AML-193 (cell line): Measurements from ENCODE around the gene TAX1BP1.

ENCODE experiments used
- DNase-seq, 2 experiments: peaks; one replicate each; lab custom pipeline; 2025; lab: John Stamatoyannopoulos, UW

TAX1BP1 gene

GRCh38 chr7:27739301-27739908 lies 557 bp upstream of the TAX1BP1 start:
- DNase-seq, result peak in 1 of 2 experiments; percentile 37

GRCh38 chr7:27740449-27741086 lies 606 bp downstream of the TAX1BP1 start:
- DNase-seq, result peak; percentile 64 to 65

DNA sequence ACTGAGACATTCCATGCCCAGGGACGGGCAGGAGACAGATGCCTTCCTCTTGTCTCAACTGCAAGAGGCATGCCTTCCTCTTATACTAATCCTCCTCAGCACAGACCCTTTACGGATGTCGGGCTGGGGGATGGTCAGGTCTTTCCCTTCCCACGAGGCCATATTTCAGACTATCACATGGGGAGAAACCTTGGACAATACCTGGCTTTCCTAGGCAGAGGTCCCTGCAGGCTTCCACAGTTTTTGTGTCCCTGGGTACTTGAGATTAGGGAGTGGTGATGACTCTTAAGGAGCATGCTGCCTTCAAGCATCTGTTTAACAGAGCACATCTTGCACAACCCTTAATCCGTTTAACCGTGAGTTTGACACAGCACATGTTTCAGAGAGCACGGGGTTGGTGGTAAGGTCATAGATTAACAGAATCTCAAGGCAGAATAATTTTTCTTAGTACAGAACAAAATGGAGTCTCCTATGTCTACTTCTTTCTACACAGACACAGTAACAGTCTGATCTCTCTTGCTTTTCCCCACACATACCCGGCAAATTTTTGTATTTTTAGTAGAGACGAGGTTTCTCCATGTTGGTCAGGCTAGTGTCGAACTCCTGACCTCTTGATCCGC lies 2.2 kb downstream of the TAX1BP1 start:
- peak; percentile 36 to 48 for DNase-seq

DNA sequence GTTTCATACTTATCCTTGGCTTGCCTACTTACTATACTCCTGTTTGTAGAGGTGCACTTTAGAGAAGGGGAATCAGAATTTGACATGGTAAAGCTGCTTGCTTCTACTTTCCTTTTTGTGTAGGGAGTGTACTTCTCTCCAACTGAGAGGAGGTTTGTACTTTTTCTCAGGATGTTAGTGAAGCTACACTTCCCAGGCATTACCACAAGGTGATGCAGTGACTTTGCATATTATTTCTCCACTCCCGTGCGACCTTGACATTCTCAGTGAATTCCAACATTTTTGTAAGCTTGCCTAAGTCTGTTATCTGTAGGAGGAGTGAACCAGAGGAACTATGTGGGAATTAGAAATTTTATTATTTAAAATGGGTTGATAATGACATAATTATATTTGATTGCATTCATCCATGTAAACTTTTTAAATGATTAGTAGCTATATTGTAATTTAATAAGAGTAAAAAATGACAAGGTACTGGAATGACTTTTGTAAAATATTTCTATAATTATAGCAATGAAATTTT lies 5.2 kb downstream of the TAX1BP1 start:
- peak; percentile 48 to 52 for DNase-seq

GRCh38 chr7:27746486-27746885 lies 6.5 kb downstream of the TAX1BP1 start:
- DNase-seq, result no peak

DNA sequence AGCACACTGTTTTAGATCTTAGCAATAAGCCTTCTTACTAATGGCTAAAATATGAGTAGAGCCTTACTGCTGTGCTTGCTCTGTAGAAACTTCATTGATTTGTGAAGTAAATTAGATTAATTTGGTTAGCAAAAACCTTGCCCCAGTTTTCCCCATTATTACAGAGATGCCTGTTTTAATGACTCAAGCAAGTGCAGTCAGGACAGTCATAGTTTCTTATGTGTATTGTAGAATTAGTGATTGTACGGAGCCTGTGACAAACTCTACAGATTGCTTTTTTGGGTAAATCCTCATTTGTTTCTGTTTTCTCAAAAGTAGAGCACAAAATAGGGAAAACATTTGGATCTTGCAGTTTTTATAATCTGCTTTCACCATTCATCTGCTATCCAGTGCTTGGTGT lies 7.0 kb downstream of the TAX1BP1 start:
- DNase-seq, result no peak

GRCh38 chr7:27747589-27748368 lies 7.8 kb downstream of the TAX1BP1 start:
- DNase-seq, result no peak

DNA sequence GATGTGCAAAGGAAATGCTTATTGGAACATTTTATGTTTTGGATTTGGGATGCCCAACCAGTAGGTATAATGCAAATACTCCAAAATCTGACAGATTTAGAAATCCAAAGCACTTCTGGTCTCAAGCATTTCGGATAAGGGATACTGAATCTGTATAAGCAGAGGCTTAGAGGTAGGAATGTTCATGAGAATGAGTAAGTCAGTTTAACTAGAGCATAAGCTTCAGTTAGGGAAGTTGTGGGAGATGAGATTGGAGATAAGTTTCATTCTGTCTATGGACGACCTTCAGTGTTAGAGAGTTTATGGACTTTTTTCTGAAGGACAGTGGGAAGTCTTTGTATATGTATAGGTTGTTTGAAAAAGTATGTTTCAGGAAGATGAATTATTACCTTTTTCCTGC lies 10.4 kb downstream of the TAX1BP1 start:
- no peak for DNase-seq

- DNase-seq, result no peak
These were observed 12.1 kb downstream of the TAX1BP1 start for GRCh38 chr7:27751888-27752660.

- no peak for DNase-seq
These were observed 13.9 kb downstream of the TAX1BP1 start for GRCh38 chr7:27753863-27754262.

DNA sequence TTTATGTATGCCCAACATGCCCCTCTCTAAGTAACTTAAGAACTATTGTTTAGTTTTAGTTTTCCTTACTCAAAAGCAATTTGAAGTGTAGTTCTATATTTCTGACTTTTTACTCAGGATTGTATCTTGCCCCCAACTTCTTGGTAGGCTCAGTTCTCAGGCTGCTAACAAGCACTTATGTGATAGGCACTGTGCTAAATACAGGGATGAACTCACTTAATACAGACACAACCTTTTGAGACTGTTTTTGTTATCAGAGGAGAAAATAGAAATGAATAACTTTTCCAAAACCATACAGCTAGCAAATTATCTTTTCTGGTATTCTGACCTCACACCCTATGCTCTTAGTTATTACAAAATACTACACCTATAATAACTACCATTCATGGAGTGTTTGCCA lies 16.3 kb downstream of the TAX1BP1 start:
- no peak for DNase-seq

DNA sequence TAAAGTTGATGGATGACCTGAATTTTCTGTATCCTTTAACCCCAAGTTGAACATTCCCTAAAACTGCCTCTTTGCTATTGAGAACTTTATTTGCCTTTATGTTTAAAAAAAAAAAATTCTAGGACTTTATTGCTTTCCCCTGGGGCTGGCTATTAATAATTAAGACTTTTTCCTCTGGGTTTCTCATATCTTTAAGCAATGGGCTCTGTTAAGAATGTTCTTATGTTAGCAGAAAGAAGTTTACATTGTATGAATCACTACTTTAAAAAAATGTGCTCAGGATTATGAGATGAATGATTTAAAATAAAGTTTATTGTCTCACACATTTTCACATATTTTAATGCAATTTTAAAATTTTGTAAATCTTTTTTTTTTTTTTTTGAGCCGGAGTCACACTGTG lies 19.5 kb downstream of the TAX1BP1 start:
- DNase-seq, result no peak

GRCh38 chr7:27762062-27762461 lies 22.1 kb downstream of the TAX1BP1 start:
- no peak for DNase-seq

DNA sequence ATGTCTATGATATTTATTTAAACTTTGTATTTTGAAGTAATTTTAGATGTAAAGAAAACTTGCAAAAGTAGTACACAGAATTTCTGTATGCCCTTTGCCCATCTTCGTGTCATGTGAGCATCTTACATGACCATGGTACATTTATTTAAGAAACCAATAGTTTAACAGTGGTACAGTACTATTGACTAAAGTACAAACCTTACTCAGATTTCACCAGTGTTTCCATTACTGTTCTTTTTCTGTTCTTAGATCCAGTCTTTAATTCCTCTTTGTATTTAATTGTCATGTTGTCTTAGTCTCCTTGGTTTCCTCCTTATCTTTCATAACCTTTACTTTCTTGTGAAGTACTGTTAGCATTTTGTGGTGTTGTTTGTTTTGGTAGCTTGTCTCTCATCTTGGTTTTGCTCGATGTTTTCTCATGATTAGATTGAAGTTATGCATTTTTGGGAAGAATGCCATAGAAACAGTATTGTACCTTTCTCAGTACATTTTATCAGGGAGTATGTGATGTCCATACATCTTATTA lies 24.1 kb downstream of the TAX1BP1 start:
- DNase-seq, result no peak

DNA sequence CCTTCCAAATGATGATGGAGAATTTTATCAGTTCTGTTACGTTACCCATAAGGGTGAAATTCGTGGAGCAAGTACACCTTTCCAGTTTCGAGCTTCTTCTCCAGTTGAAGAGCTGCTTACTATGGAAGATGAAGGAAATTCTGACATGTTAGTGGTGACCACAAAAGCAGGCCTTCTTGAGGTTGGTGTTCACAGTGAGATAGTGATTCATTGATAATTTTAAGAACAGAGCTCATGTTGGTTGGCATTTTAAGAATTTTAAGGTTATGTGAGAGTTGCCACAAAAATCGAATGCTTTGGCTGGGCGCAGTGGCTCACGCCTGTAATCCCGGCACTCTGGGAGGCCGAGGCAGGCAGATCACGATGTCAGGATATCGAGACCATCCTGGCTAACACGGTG lies 25.9 kb downstream of the TAX1BP1 start:
- no peak for DNase-seq

DNA sequence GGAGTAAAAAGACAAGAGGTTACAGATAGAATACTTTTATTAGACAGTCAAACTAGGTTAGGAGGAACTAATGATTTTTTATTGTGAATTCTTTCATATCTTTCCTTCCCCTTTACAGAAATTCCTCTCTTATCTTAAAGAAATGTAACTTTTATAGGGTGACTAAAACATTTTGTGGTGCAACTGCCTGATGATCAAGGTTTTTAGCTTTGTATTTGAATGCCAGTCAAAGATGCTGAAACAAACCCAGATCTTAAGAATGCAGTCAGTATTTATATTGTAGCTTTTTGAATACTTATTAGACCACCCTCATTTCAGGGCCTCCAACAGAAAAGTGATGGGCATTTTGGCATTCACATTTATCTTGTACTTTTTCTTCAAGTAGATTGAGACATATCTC lies 27.4 kb downstream of the TAX1BP1 start:
- DNase-seq, result no peak

- no peak for DNase-seq
These were observed 31.1 kb downstream of the TAX1BP1 start for GRCh38 chr7:27771111-27771510.

- peak; percentile 49 to 53 for DNase-seq
These were observed 34.9 kb downstream of the TAX1BP1 start for GRCh38 chr7:27774717-27775328.

GRCh38 chr7:27775782-27776181 lies 35.8 kb downstream of the TAX1BP1 start:
- no peak for DNase-seq

GRCh38 chr7:27777662-27778061 lies 37.7 kb downstream of the TAX1BP1 start:
- DNase-seq, result no peak

GRCh38 chr7:27779873-27780272 lies 39.9 kb downstream of the TAX1BP1 start:
- no peak for DNase-seq
